Measurements from ENCODE around the gene CCDC122.

DNA sequence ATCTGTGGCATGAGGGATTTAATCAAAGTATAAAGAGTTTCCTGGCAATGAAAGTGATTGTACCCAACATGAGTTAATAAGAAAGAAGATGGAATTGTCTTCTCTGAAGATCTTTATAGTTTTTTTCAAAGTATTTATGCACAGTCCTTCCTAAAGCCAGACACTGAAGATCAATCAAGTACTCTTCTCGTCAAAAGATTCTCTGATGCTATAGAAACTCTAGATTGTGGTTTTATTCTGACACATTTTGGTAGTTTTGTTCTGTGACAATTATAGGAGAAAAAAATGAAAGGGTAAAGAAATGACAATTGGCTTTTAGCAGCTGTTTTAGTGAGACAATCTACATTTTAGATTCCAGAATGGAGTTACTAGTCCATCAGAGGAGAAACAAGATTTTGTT, 82.4 kb downstream of the CCDC122 start:
- TF ChIP-seq, protein P1, sequence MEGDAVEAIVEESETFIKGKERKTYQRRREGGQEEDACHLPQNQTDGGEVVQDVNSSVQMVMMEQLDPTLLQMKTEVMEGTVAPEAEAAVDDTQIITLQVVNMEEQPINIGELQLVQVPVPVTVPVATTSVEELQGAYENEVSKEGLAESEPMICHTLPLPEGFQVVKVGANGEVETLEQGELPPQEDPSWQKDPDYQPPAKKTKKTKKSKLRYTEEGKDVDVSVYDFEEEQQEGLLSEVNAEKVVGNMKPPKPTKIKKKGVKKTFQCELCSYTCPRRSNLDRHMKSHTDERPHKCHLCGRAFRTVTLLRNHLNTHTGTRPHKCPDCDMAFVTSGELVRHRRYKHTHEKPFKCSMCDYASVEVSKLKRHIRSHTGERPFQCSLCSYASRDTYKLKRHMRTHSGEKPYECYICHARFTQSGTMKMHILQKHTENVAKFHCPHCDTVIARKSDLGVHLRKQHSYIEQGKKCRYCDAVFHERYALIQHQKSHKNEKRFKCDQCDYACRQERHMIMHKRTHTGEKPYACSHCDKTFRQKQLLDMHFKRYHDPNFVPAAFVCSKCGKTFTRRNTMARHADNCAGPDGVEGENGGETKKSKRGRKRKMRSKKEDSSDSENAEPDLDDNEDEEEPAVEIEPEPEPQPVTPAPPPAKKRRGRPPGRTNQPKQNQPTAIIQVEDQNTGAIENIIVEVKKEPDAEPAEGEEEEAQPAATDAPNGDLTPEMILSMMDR (IDR thresholded peaks at IDR 0.05): no peak
- no peak for TF ChIP-seq POLR2A (IDR thresholded peaks at IDR 0.05)

Measured in lower leg skin (tissue), 3 donors.